Activated T-helper 1 cell treated with Interleukin-2 at 50 U/mL for 16 hours (primary cell): ENCODE data around the gene PAX9.
"Not testable (repeated sequence)": the region's sequence is repeated elsewhere in the genome, so short reads cannot be mapped to it uniquely, and the experiment has no call there.

Experiments used
- DNase-seq: peaks from one replicate; pipeline ENCODE4 v3.0.0-alpha.2; 2020; ENCODE audit warnings: low read depth

Gene PAX9

GRCh38 chr14:36672095-36672494 lies 10.4 kb downstream of the PAX9 start:
- DNase-seq: no peak

- DNase-seq: no peak
Measured at GRCh38 chr14:36674659-36675058, 13.0 kb downstream of the PAX9 start.

- DNase-seq: no peak
Measured at GRCh38 chr14:36675581-36675980, 13.9 kb downstream of the PAX9 start.

- no peak for DNase-seq
Measured at GRCh38 chr14:36676236-36676635, 14.6 kb downstream of the PAX9 start.

GRCh38 chr14:36682338-36682737 lies 20.7 kb downstream of the PAX9 start:
- DNase-seq: no peak

- DNase-seq: no peak
Measured at GRCh38 chr14:36683083-36683724, 21.5 kb downstream of the PAX9 start.

GRCh38 chr14:36684946-36685345 lies 23.3 kb downstream of the PAX9 start:
- no peak for DNase-seq

GRCh38 chr14:36690311-36691040 lies 28.8 kb downstream of the PAX9 start:
- DNase-seq: no peak

GRCh38 chr14:36699420-36699819 lies 37.8 kb downstream of the PAX9 start:
- DNase-seq: not testable (repeated sequence)

- no peak for DNase-seq
Measured at GRCh38 chr14:36700651-36701050, 39.0 kb downstream of the PAX9 start.

GRCh38 chr14:36701132-36701531 lies 39.5 kb downstream of the PAX9 start:
- DNase-seq: no peak

GRCh38 chr14:36702474-36702873 lies 40.8 kb downstream of the PAX9 start:
- DNase-seq: no peak

GRCh38 chr14:36707570-36707969 lies 45.9 kb downstream of the PAX9 start:
- no peak for DNase-seq

- no peak for DNase-seq
Measured at GRCh38 chr14:36713960-36714703, 52.5 kb downstream of the PAX9 start.

GRCh38 chr14:36716614-36717184 lies 55.0 kb downstream of the PAX9 start:
- no peak for DNase-seq

GRCh38 chr14:36717363-36717762 lies 55.7 kb downstream of the PAX9 start:
- DNase-seq: no peak

GRCh38 chr14:36718216-36718615 lies 56.6 kb downstream of the PAX9 start:
- no peak for DNase-seq

GRCh38 chr14:36719823-36720222 lies 58.2 kb downstream of the PAX9 start:
- no peak for DNase-seq

GRCh38 chr14:36720657-36721056 lies 59.0 kb downstream of the PAX9 start:
- DNase-seq: no peak

GRCh38 chr14:36721877-36722276 lies 60.2 kb downstream of the PAX9 start:
- DNase-seq: no peak

- DNase-seq: no peak
Measured at GRCh38 chr14:36723530-36723929, 61.9 kb downstream of the PAX9 start.

GRCh38 chr14:36724162-36724561 lies 62.5 kb downstream of the PAX9 start:
- no peak for DNase-seq

- DNase-seq: no peak
Measured at GRCh38 chr14:36726128-36726527, 64.5 kb downstream of the PAX9 start.
